Measurements from ENCODE around the gene ATP8B4.
"Not testable (repeated sequence)": the region's sequence is repeated elsewhere in the genome, so short reads cannot be mapped to it uniquely, and the experiment has no call there.

Gene ATP8B4

DNA sequence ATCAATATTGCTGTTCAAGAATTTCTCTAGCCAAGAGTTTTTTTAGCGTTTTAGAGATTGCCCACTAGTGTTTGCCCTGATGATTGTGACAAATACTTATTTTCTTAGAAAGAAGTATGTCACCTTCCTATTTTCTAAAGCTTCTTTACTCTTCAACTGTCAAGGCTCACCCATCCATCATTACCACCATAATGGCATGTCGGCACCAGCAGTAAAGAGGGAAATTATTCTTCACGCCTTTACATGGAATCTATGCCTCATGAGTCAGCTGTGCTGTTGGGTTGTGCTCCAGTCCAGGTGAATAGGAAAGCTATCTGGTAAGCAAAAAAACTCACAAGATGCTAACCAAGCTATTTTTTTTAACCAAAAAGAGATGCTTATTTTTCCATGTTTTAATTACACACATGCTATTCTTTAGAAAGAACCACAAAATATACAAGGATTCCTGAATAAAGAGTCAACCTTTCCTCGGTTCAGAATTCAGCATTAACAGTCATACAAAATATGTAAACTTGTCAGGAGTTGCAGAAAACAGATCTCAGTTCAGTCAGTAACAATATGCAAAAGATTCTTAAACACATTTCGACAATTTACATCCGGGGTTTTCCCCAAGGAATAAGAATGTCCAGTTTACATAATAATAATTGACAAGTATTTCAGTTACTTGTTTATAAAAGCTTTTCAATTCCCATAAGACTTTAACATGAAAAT lies 128.0 kb downstream of the ATP8B4 start:
- DNase-seq: no peak

DNA sequence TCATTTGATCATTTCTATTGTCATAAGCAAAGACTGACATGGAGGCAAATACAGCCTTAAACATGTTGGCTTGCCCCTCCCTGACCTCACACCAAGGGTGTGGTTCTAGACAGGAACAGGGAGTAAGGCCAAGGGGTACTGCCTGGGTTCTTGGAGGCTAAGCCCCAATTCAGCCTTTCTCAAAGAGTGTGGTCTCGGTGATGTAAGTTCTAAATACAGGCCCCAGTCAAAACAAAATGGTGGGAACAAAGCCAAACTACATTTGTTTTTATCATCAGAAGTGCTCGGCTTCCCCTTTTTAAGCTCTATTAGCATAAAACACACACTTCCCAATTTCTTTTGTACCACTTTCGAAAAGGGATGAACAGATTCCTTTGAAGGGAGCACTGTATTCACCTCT lies 129.5 kb downstream of the ATP8B4 start:
- DNase-seq: no peak

DNA sequence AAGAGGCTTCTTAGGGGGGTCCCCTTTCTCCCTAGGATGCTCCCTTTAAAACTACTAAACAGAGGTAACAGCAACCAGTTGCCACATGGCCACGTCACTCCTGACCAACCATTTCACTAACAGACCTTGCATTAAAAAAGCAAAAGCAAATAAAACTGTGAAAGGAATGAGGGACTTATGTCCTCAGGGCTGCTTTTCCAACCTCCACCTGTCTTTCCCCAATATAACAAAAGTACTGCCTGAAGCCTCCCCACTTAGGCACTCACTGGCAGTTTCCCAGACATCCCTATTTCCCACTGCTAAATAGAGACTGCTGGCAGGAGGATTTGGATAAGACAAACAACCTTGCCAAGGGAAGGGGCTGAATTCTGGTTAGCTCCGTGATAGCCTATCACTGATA lies 130.3 kb downstream of the ATP8B4 start:
- no peak for DNase-seq

- no peak for DNase-seq
Observed at GRCh38 chr15:49987896-49988295, 131.1 kb downstream of the ATP8B4 start.

DNA sequence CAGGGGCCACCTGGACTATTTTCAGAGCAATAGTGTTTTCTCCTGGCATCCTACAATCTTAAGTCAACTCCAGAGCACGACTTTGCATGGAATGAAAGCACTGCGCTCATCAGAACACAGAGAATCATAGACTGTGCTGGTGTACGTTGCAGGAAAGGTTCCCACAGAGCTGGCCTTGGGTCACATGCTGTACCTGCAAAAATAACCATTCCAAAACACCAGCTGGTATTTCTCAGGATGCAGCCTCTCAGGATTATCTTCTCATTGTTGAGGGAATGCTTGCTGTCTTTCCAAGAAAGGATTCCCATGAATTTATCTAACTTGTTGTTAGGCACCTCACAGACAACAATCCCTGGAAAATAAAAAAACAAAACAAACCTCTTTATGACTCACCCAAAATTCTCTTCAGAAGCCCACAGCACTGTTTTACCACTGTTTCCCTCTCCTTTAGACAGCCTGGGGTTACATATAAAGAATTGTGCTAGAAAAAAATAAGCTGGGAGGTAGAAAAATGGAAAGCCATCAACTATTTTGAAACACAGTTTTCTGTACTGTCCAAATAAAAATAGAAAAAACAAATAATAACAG lies 131.7 kb downstream of the ATP8B4 start:
- no peak for DNase-seq

DNA sequence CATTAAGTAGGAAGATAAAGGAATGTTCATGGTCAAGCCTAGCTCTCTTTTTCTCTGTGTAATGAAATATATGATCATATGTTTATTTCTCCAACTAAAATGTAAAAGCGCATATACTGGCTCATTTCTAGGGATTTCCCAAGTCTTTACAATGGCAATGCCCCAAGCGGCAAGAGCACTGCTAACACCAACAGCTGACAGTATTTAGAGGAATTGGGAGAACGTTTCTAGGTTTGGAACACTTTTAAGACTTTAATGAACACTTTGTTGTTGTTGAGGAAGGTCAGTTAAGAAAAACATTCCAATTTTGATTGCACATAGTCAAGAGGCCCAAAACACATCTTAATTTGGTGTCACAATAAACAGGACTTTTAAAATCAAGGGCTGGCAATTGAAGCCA lies 132.7 kb downstream of the ATP8B4 start:
- DNase-seq: no peak

- DNase-seq: no peak
Observed at GRCh38 chr15:49985463-49985862, 133.6 kb downstream of the ATP8B4 start.

DNA sequence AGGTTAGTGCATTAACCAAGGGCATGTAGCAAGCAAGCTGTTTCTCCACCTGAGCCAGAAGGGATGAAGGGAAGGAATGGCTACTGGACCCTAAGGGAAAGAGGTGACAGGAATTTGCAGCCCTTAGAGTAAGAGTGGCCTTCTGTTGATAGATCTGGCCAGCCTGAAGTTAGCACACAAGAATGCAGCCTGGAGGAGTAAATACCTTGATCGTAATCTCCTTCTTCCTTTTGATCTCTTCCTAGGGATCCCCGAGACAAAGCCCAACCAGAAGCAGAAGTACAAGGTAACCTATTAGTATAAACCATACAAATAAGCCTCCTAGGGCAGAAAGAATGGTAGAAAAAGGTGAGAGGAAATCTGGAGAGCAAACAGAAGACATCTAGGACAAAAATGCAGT lies 134.6 kb downstream of the ATP8B4 start:
- no peak for DNase-seq

DNA sequence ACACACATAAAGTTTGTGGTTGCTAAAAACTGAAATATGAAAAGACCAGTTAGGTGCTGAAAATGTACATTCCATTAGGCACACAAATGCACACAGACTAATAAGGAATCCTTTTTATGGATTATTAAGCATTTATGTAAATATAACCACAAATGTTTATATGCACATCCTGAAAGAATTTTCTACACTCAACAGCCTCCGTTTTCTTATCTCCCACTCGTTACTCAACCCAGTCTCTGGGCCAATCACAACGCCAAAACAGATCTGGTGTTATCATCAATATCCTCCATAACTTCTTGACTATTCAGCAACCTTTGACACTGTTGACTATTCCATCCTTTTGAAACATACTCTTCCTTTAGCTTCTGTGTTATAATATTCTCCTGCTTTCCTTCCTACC lies 136.4 kb downstream of the ATP8B4 start:
- DNase-seq: no peak

- no peak for DNase-seq
Observed at GRCh38 chr15:49979705-49980382, 139.2 kb downstream of the ATP8B4 start.

GRCh38 chr15:49978121-49978520 lies 140.9 kb downstream of the ATP8B4 start:
- DNase-seq: no peak

GRCh38 chr15:49977306-49977705 lies 141.7 kb downstream of the ATP8B4 start:
- DNase-seq: no peak

DNA sequence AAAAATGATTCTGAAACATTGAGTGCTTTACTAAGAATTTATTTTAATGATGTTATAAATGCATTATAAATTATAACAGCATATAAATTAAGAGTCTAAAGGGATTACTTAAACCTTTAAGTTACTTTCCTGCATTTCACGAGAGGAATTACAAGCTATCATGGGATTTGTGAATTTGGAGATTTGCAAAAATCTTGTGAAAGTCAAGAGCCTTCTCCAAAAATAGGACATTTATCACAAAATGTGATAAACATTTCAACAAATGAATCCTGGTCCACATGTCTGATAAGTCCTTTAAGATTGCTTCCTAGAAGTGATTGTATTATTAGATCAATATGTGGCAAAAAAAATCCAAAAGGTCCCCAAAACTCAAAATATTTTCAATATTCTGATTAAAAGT lies 154.5 kb downstream of the ATP8B4 start:
- DNase-seq: no peak

DNA sequence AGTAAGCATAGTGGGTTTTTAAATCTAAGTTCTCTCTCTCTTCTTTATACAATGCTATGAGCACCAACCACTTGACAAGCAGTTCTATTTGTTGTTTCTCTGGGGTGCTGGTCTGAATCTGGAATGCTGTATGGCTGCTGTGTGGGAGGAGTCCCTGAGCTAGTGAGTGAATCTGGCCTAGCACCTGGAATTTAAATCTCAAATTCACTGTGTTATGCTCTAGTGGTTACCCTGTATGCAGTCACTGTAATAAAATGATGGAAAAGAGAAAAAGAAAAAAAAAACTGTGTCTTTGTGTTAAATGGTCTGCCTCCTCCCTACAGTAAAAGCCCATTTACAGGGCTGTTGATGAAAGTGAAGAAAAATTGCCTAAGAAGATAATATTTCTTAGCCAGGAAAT lies 155.0 kb downstream of the ATP8B4 start:
- no peak for DNase-seq

DNA sequence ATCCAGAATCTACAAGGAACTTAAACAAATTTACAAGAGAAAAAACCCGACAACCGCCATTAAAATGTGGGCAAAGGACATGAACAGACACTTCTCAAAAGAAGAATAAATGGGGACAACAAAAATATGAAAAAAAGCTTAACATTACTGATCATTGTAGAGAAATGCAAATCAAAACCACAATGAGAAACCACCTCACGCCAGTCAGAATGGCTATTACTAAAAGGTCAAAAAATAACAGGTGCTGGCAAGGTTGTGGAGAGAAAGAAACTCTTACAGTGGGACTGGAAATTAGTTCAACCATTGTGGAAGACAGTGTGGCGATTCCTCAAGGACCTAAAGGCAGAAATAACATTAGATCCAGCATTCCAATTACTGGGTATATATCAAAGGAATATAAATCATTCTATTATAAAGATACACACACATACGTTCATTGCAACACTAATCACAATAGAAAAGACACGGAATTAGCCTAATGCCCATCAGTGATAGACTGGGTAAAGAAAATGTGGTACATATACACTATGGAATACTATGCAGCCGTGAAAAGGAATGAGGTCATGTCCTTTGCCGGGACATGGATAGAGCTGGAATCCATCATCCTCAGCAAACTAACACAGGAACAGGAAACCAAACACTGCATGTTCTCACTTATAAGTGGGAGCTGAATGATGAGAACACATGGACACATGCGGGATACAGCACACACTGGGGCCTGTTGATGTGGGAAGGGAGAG lies 155.8 kb downstream of the ATP8B4 start:
- DNase-seq: not testable (repeated sequence)

DNA sequence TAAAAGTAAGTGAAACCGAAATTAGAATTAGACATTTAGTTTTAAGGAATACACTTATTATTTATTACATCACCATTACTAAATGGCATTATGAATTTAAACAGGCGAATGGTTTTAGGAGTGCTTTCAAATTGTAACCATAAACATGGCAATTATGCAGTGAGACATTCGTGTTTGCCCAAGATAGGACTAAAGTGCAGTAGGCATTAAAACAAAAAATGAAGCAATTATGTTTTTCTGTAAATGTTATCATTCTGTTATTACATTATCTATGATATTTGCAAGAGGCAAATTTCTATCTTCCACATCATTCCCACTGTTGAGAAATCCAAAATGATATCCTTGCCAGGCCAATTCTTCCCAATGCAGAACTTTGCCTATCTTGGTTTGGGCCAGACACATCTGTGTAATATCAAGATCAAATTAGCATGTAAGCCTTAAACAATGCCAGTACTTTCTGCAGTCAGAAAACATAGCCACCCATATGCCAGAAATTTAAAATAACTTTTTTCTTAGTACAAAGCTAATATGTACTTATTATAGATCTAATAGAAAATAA lies 156.9 kb downstream of the ATP8B4 start:
- no peak for DNase-seq

DNA sequence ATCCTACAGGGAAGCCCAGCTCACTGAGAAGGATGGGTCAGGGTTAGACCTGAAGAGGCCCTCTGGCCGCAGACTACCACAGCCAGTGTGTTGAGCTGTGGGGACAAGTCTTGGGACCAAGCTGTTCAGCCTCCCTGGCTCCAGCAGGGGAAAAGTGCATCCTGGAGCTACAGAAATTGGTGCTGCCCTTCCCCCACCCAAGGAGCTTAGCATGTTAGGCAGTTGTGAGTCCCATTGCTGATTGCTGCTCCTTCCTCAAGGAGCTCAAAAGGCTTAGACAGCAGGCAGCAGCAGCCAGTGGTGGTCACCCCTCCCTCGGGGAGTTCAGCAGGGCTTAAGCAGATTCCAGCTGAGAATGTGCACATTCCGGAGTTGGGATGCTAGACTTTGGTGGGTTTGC lies 165.6 kb downstream of the ATP8B4 start:
- DNase-seq: no peak

- DNase-seq: no peak
Observed at GRCh38 chr15:49946681-49947080, 172.4 kb downstream of the ATP8B4 start.

DNA sequence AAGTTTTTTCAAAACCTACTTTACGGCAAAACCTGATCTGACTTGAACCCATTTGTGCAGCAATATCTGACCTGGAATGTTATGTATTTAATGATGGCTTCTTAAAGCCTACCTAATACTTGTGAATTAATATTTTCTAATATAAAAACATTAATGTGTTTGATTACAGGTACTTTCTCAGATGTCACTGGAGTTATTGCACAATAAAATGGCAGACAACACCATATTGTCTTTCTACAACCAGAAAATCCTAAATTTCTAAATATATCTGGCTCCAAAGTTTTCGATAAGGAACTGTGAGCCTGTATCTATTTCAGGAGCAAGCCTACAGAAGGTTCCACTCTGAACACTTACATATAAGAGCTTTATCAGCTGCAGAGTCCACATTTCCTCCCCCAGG lies 184.5 kb downstream of the ATP8B4 start:
- DNase-seq: no peak

DNA sequence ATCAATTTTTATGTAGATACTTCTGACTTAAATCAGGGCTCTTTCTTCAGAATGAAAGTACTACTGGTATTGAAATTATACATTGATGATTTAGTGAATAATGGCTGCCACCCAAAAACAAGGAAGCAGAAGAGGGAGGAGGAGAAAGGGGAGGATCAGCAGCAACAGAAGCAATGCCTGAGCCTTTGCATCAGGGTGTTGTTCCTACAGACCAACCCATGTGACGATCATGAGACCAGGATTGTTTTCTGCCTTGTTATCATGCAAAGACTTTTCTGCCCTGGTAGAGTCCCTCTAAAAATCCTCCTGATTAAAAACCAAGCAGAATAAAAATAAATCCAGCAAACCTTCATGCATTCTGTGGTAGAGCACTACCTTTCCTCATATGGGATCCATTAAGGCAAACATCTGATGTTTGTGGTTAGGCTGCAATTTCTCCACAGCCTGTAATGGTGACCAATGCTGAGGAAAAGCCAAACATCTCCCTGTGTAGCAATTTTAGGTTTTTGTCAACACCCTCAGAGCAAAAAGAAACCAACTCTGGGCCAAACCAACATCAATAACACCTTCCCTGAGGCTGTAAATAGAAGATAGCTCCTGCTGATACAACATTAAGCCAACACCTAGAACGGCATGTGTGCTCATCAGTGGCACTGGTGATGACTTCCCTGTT lies 191.7 kb downstream of the ATP8B4 start:
- DNase-seq: no peak

DNA sequence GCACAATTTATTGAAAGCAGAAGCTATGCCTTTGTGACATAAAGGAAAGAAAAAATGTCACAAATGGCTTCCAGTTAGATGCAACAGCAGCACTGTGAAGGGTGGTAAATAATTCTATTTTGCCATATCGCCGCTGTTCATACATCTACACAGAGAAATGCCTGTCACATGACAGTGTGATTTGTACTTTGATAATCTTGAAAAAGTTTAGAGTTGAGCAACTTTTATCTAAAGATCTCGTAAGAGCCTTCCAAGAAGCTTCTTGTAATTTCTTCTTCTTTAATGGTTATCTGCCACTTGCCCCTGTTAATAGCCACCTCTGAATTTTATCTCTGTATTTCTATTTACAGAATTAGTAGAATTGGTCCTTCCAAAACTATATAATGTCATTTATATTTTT lies 192.3 kb downstream of the ATP8B4 start:
- DNase-seq: no peak

GRCh38 chr15:49923671-49924070 lies 195.4 kb downstream of the ATP8B4 start:
- DNase-seq: no peak

DNA sequence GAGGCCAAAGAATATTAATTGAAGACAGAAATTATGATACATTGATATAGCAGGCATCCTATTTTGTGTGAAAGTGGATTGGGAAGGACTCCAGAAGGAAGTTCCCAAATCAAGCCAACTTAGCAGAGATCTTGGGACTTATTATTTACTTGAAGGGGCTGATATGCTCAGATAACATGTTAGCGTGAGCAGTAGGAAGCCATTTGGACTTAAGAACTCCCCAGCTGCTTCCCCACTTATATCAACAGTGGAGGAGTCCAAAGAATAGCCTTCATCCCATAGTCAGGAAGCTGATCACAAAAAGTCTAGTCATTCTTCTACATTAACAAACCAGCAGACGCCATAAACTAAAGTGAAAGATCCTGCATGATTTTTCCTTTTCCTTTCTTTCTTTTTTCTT lies 200.0 kb downstream of the ATP8B4 start:
- DNase-seq: no peak

All from DMS153 (cell line).